PC-9 (cell line): ENCODE measurements around the gene CNDP1.

Experiments used
- CTCF ChIP-seq: fragments of 200-600 bp; sonication (generic); conservative IDR thresholded peaks from 2 replicates; pipeline ENCODE4 v1.6.1; 2017; ENCODE audit warnings: mixed run types, antibody characterized with exemption, mild to moderate bottlenecking, moderate library complexity
- EZH2 ChIP-seq: fragments of 200-600 bp; sonication (generic); IDR thresholded peaks from 2 replicates; pipeline ENCODE4 v1.8.0; 2017; ENCODE audit warnings: antibody characterized with exemption, low read depth

- no peak for TF ChIP-seq CTCF
- TF ChIP-seq EZH2 = no peak
Measured at GRCh38 chr18:74526488-74526887, 7.8 kb upstream of the CNDP1 start.
